GM12892 (cell line): Measurements from ENCODE around the gene PARP9.
A peak's percentile ranks its signal among the peaks of the same experiment; 100 is the strongest.

Experiments used
- DNase-seq: peaks from one replicate; pipeline ENCODE4 v3.0.0; 2011; ENCODE audit not compliant: insufficient read length
- FAIRE-seq: peaks from 2 replicates; lab custom pipeline; 2011; peaks lifted over from hg19 to GRCh38; lab: Jason Lieb, UNC
- POLR2A ChIP-seq: IDR thresholded peaks from 2 replicates; pipeline ENCODE4 v1.6.1; 2011; ENCODE audit warnings: low read depth, low read length, control low read depth
- POLR2AphosphoS5 ChIP-seq: IDR thresholded peaks from 2 replicates; pipeline ENCODE4 v1.6.1; 2011; ENCODE audit warnings: low read depth, low read length, control low read depth
- TAF1 ChIP-seq: IDR thresholded peaks from 2 replicates; pipeline ENCODE4 v1.6.1; 2011; ENCODE audit warnings: low read depth, mild to moderate bottlenecking, control low read depth, low read length, borderline replicate concordance

PARP9 gene

GRCh38 chr3:122589297-122589696 is 25.2 kb upstream of the PARP9 start:
- peak; percentile 61 for FAIRE-seq
- TF ChIP-seq TAF1, result no peak
- no peak for TF ChIP-seq POLR2AphosphoS5
- TF ChIP-seq POLR2A, result no peak
- DNase-seq, result no peak

GRCh38 chr3:122587572-122587971 is 23.5 kb upstream of the PARP9 start:
- DNase-seq (no peak), FAIRE-seq (peak; percentile 71)
- TF ChIP-seq POLR2AphosphoS5 (no peak), TAF1 (no peak), POLR2A (no peak)

- TF ChIP-seq TAF1 (no peak), POLR2AphosphoS5 (no peak), POLR2A (no peak)
- DNase-seq (no peak), FAIRE-seq (no peak)
These were observed 22.8 kb upstream of the PARP9 start for GRCh38 chr3:122586773-122587485.

GRCh38 chr3:122586098-122586497 is 22.0 kb upstream of the PARP9 start:
- FAIRE-seq (no peak), DNase-seq (no peak)
- TF ChIP-seq TAF1, result no peak
- no peak for TF ChIP-seq POLR2A
- no peak for TF ChIP-seq POLR2AphosphoS5

- TF ChIP-seq POLR2AphosphoS5 (no peak), TAF1 (no peak), POLR2A (no peak)
- FAIRE-seq (no peak), DNase-seq (no peak)
These were observed 18.3 kb upstream of the PARP9 start for GRCh38 chr3:122582390-122582789.

- FAIRE-seq, result no peak
- DNase-seq, result no peak
- TF ChIP-seq POLR2AphosphoS5 (no peak), POLR2A (no peak), TAF1 (no peak)
These were observed 17.5 kb upstream of the PARP9 start for GRCh38 chr3:122581622-122582021.

- TF ChIP-seq TAF1, result no peak
- TF ChIP-seq POLR2AphosphoS5, result no peak
- TF ChIP-seq POLR2A, result no peak
- FAIRE-seq (no peak), DNase-seq (no peak)
These were observed 16.4 kb upstream of the PARP9 start for GRCh38 chr3:122580470-122580869.

- DNase-seq, result no peak
- peak; percentile 40 for FAIRE-seq
- TF ChIP-seq POLR2AphosphoS5, result no peak
- TF ChIP-seq TAF1, result no peak
- TF ChIP-seq POLR2A, result no peak
These were observed 14.1 kb upstream of the PARP9 start for GRCh38 chr3:122578069-122578740.

- DNase-seq (no peak), FAIRE-seq (peak; percentile 92)
- TF ChIP-seq POLR2AphosphoS5, result peak; percentile 82
- TF ChIP-seq POLR2A, result peak; percentile 80
- TF ChIP-seq TAF1, result peak; percentile 63; the same call in 1 of the 2 replicates
These were observed 13.4 kb upstream of the PARP9 start, which contains the start of gene PARP15 for GRCh38 chr3:122577409-122578031. Gene PARP15, plus strand, starts transcription at chr3:122577650. Its CDS starts 18 bp downstream, at chr3:122577668.

GRCh38 chr3:122576174-122576940 is 12.3 kb upstream of the PARP9 start:
- DNase-seq, result peak; percentile 40

More at GRCh38 chr3:122576174-122576940, 12.3 kb upstream of the PARP9 start:
- FAIRE-seq, result peak; percentile 100
- TF ChIP-seq TAF1 (no peak; the same call in 1 of the 2 replicates), POLR2A (peak; percentile 55; the same call in 1 of the 2 replicates), POLR2AphosphoS5 (no peak; the same call in none of the 2 replicates)
